ENCODE measurements around the gene FKBP1A. TPM values are rescaled to one million over a fixed set of nuclear protein-coding genes. Genes with fewer than 3 reads are reported as not detected.

Gene FKBP1A
- 276 and 393 TPM in 2 replicates for total RNA-seq

GRCh38 chr20:1392693-1393506 lies at the start of gene FKBP1A:
FKBP1A (minus strand) TSS chr20:1393054; CDS start chr20:1392998, 56 bp downstream.
- DNase-seq (ENCODE audit: low read depth in 2 of 2), result peak; percentile 86 to 94

- DNase-seq (ENCODE audit: low read depth in 2 of 2), result no peak
Observed at GRCh38 chr20:1442304-1442703, 49.5 kb upstream of the FKBP1A start.

GRCh38 chr20:1441133-1441532 lies 48.3 kb upstream of the FKBP1A start:
- no peak for DNase-seq (ENCODE audit: low read depth in 2 of 2)

- DNase-seq (ENCODE audit: low read depth in 2 of 2), result peak in 1 of 2 donors; percentile 40
Observed at GRCh38 chr20:1440024-1440423, 47.2 kb upstream of the FKBP1A start.

DNA sequence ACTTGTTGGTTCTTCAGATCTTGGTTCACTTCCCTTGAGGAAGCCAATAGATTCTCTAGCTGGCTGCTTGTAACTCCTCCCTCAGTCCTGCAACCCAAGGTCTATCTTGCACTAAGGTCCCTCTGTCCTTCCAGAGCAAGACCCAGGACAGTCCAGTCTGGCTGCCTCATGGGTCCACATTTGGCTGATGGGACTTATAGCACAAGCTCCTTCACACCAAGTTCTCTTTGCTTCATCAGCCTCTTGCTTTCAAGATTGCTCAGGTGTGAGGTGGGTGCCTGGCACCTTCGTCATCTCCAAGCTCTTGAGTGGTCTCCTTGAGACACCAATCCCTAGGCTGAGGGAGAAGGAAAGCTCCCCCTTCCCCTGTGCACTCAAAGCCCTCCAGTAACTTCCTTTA lies 45.5 kb upstream of the FKBP1A start:
- DNase-seq (ENCODE audit: low read depth in 2 of 2), result no peak

DNA sequence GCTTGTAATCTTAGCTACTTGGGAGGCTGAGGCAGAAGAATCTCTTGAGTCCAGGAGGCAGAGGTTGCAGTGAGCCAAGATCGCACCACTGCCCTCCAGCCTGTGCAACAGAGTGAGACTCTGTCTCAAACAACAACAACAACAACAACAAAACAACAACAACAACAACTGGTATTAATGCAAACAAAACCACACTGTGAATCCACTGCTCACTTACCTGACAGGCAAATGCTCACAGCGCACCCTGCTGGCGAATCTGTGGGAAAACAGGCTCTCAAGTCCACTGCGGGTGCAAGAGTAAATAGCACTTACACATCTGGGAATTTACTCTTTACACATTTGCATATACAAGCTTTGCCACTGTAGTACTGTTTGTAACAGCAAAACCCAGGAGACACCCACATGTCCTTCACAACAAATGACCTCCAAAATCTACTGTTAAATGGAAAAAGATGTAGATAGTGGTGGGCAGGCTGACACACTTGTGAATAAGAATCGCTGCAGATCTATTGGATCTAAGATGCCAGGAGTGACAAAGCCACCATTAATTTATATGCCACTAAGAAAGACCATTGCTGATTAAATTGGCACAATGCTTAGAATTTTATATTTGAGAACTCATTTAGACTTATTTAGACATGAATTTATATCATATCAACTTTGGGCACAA lies 44.5 kb upstream of the FKBP1A start:
- DNase-seq (ENCODE audit: low read depth in 2 of 2), result peak; percentile 82 to 91

DNA sequence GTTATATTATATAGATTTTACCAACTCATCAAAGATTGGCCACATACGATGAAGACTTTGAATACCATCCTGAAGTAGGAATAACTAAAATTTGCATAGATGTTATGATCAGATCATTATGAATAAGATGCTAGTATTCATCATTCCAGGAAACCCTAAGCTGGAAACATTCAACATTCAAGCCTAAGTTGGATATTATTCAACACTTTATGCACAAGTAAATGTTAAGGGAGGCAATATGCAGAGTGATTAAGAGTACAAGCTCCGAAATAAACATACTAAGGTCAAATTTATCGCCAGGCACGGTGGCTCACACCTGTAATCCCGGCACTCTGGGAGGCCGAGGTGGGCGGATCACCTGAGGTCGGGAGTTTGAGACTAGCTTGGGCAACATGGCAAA lies 43.4 kb upstream of the FKBP1A start:
- DNase-seq (ENCODE audit: low read depth in 2 of 2), result no peak

DNA sequence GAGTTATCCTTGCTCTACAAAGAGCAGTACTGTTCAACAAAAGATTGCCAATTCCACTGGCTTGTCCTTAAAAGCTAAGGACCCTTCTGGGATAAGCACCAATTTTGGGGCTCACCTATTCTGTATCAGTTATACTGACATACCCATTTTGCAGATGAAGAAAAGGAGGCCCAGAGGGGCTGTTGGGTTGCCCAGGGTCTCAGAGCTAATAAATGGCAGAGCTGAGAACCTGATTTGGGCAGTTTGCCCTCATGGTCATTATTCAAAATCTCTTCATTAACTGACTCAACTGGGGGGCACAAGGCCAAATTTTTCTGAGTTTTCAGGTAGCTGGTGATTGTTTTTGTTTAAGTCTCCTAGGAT lies 42.5 kb upstream of the FKBP1A start:
- DNase-seq (ENCODE audit: low read depth in 2 of 2), result no peak

GRCh38 chr20:1434571-1435336 lies 41.9 kb upstream of the FKBP1A start:
- peak; percentile 72 to 90 for DNase-seq (ENCODE audit: low read depth in 2 of 2)

DNA sequence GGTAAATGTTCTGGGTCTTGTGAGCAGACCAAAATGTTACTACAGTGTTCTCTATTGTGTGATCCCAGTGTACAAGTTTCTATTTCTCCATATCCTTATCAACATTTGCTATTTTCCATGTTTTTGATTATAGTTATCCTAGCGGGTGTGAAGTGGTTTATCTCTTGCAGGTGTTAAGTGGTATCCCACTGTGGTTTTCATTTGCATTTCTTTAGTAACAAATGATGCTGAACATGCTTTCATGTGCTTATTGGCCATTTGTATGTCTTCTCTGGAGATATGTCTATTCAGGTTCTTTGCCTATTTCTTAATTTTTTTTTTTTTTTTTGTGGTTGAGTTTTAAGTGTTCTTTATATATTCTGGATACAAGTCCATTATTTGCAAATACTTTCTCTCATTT lies 38.3 kb upstream of the FKBP1A start:
- no peak for DNase-seq (ENCODE audit: low read depth in 2 of 2)

GRCh38 chr20:1430004-1430451 lies 37.2 kb upstream of the FKBP1A start:
- peak in 1 of 2 donors; percentile 73 for DNase-seq (ENCODE audit: low read depth in 2 of 2)

DNA sequence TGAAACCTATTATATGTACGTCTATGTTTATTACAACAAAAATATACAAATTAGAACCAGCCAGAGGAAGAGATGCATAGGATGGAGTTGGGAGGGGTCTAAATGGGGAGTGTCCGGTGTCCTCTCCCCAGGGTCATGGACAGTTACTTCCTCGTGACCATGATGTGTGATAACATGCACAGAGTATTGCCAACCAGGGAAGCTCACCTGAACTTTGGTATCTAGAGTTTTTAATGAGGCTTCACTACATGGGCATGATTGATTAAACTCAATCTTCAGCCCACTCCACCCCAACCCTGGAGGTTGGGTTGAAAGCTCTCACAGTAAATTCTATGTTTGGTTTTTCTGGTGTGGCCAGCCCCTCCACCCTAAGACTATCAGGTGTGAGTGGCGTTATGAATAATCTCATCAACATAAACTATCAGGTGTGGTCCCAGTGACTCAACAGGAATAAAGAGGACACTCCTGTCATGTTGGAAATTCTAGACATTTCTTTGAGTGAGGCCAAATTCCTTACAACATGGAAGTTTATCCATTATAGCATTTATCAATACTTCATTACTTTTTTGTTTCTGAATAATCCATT lies 36.4 kb upstream of the FKBP1A start:
- DNase-seq (ENCODE audit: low read depth in 2 of 2), result no peak

DNA sequence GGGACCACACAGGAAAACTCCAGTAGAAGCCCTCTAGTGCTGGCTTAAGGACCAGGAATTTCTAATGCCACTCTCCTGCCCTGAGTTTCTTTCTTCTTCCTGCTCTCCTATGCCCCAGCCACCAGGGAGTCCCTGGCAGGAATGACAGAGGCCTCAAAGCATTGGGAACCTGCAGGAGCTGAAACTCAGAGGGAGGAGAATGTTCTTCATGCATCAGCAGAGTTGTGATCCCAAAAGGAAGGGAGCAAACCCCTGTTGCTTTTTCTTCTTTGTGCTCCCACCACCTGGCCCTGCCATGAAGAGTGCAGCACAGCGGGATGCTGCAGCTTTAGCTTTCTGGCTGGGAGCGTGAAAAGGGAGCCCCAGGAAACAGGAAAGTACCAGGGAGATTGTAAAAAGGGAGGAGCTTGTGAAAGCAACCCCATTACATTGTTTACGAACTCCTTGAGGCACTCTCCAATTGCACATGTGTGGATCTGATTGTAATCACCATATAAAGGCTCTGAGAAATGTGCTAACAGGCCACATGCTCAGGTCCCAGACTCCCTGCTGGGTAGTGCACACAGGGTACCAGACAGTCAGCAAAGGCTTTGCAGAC lies 34.7 kb upstream of the FKBP1A start:
- DNase-seq (ENCODE audit: low read depth in 2 of 2), result no peak

DNA sequence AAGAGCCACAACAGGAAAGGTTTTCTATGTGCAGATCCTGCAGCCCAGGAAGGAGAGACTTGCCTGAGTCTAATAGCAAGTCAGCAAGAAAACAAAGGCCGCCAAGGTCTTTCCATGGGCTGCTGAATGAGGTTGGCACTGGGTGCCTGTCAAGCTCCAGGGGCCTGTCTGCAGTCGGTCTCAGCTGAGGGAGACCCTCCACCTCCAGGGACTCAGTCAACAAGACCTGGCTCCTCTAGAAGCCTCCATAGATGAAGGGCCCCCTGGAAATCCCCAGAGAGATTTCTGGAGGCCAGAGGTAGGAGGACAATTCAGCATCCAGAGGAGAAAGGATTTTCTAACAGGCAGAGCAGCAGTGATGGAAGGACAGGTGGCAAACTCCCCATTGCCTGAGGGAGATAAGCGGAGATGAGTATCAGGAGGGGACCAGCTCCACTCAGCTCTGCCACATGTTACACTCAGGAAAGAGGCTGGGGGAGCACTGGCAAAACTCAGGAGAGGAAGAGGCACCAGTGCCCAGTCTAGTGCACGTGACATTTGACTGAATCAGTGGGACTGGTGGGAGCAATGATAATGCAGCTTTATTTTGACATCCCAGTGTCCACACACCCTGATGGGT lies 33.5 kb upstream of the FKBP1A start:
- no peak for DNase-seq (ENCODE audit: low read depth in 2 of 2)

GRCh38 chr20:1424336-1424735 lies 31.5 kb upstream of the FKBP1A start:
- DNase-seq (ENCODE audit: low read depth in 2 of 2), result no peak

- DNase-seq (ENCODE audit: low read depth in 2 of 2), result peak in 1 of 2 donors; percentile 26
Observed at GRCh38 chr20:1423625-1424106, 30.8 kb upstream of the FKBP1A start.

DNA sequence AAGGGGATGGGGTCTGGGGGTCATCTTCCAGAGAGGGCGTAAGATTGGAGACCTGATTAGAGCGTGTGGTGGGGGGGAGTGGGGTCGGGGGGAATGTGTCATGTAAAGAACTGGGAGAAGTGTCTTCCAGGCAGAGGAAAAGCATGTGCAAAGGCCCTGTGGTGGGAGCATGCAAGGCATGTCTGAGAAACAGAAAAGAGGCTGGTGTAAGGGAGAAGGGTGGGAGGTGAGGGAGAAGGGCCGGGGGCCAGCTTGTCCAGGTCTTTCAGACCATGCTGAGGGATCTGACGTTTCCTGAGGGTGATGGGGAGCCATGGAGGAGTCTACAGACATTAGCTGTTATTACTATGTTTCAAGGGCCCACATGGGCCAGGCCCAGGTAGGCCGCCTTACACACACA lies 30.4 kb upstream of the FKBP1A start:
- no peak for DNase-seq (ENCODE audit: low read depth in 2 of 2)

- no peak for DNase-seq (ENCODE audit: low read depth in 2 of 2)
Observed at GRCh38 chr20:1422753-1423152, 29.9 kb upstream of the FKBP1A start.

GRCh38 chr20:1420066-1420465 lies 27.2 kb upstream of the FKBP1A start:
- DNase-seq (ENCODE audit: low read depth in 2 of 2), result no peak

GRCh38 chr20:1418350-1418749 lies 25.5 kb upstream of the FKBP1A start:
- DNase-seq (ENCODE audit: low read depth in 2 of 2), result peak in 1 of 2 donors; percentile 72

- DNase-seq (ENCODE audit: low read depth in 2 of 2), result no peak
Observed at GRCh38 chr20:1417790-1418189, 24.9 kb upstream of the FKBP1A start.
